Left renal pelvis (tissue), 4 donors: Measurements from ENCODE around the gene RSF1. TPM values are rescaled to one million over a fixed set of nuclear protein-coding genes. Genes with fewer than 3 reads are reported as not detected.
"Not testable (repeated sequence)": the region's sequence is repeated elsewhere in the genome, so short reads cannot be mapped to it uniquely, and the experiment has no call there.

ENCODE experiments used
- DNase-seq, 4 donors: peaks; one replicate each; pipeline ENCODE4 v3.0.0-alpha.2; 2013; ENCODE audit warnings: low read depth in 4 of 4, low spot score in 3 of 4
- polyA plus RNA-seq, 4 donors: library from polyadenylated mRNA; unstranded; fragments of 120-200 nt; gene quantifications; one replicate each; pipeline ENCODE4 v1.2.1, GENCODE V29; 2013; ENCODE audit not compliant: insufficient read length in 4 of 4

Gene RSF1
- polyA plus RNA-seq, 4 donors: 62.7 to 75.9 (median 65.5) TPM

DNA sequence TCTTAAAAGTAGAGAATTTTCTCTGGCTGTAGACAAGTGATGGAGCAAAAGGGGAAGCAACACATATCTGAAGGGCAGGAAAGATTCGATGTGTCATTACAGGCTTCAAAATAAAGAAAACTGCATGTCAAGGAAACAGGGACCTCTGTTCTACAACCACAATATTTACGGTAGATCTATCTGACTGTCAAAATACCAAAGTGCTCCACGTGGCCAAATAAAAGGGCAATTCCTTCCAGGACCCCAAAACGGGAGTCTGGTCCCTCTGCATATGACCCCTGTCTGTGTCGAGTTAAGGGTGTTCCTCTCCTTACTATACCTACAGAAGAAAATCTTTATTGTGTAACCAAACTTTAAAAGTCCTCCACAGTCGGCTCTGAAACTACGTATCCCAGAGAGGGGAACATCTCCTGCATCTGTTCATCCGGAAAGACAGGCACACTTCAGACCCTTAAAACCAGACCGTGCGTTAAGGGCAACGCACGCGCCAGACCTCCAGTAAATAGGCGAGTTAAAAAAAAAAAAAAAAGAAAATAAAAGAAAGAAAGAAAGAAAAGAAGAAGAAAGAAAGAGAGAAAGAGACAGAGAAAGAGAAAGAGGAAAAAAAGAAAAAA, 183.7 kb downstream of the RSF1 start:
- DNase-seq: no peak

DNA sequence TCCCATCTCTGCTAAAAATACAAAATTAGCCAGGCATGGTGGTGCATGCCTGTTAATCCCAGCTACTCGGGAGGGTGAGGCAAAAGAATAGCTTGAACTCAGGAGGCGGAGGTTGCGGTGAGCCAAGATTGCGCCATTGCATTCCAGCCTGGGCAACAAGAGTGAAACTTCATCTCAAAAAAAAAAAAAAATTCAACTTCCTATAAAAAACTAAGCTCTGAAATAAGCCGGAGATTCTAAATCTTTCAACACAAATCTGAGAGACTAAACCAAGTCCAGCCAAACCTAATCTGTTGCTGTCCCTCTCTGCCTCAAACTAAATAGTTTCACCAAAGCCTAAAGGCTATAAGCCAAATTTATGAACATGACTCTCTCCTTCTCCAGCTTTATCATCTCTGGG, 186.6 kb downstream of the RSF1 start:
- DNase-seq: not testable (repeated sequence)

DNA sequence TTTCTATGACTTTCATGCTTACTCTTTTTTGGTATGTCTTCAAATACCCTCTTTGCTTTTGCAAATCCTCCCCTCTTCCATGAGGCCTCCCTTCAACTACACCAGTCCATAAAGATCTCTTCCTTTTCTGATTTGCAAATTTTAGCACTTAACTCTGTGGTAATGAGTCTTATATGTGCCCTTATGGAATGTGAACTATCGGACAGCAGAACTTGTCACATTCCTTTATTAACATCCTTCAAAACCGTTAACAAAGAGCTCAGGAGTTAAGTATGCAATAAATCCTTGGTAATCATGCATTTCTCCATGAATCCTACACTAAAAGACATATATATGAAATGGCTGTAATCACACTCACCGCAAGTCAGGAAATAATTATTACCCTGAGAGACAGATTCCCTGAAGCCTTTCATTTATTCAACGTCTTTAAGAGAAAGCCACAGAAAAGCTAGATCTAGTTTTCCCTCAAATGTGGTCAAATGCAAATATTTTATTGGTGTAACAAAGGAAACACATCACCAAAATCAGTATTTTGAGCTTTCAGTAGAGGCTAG, 190.3 kb downstream of the RSF1 start:
- DNase-seq: no peak

DNA sequence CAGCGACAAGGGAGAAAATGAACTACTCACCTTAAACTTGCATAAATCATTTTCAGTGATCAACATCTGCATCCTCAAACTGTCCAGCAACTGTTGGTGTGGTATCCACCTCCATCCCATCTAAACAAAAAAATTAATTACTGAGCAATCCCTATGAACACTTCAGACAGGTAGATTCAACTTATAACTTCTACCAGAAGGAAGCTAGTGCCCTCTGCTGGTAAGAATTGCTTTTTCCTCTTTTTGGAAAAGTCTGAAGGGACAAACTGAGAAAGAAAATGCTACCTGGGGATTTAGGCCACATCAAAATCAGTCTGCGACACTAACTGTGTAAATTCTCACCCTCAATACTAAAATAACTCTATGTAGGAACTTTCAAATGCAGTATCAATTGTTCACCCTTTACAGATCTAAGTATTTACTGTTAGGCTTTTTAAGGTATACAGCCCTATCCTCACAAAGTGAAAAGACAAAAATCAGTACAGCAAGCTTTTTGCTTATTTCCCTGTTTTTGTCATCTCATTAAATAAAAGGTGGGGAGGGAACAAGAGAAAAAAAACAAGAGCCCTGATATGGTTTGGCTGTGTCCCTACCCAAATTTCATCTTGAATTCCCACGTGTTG, 200.8 kb downstream of the RSF1 start:
- DNase-seq: peak in 2 of 4 donors; percentile 27 to 31

DNA sequence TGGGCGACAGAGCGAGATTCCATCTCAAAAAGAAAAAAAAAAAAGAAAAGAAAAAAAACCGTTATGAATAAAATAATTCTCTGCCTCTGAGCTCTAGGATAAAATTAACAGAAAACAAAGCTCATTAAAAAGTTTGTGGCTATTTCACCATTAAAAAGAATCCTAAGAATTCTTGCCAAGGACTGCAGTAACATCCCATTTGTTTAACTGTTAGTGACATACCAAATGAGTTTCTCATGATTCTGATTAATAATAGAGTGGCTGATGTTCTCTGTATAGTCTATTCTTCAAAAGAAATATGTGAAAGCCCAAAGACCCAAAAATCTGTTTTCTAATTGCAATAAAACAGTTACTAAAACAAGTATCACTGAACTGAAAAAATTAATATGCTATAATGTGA, 202.6 kb downstream of the RSF1 start:
- DNase-seq: no peak

DNA sequence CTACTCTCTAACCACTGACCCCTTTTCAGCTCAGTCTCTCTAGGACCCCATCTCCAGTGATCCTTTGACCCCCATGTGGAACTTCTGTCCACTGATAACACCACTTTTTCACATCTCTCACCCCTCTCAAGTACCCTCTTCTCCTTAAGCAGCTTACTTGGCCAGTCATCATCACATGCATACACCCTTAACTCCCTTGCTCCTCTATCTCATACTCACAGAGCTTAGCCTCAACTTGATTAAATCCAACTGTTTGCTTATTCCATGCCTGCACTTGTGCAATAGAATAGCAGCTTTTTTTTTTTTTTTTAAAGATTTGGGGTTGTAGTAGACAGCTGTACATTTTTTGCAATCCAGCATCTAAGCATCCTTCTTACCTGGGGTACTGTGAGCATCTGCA, 208.6 kb downstream of the RSF1 start:
- DNase-seq: no peak

Other genes starting within 250 kb of the RSF1 start
- 1 to 10 TPM; 2.6 to 5.8 (median 3.3) TPM for gene AQP11, start 230.8 kb downstream of the RSF1 start, polyA plus RNA-seq
- 100 to 1,000 TPM; 179 to 221 (median 195) TPM for gene CLNS1A, start 182.9 kb downstream of the RSF1 start, polyA plus RNA-seq
- 10 to 100 TPM; 46.1 to 53.1 (median 48.2) TPM for gene AAMDC, start 422 bp upstream of the RSF1 start, polyA plus RNA-seq
- gene INTS4, start 173.9 kb upstream of the RSF1 start, polyA plus RNA-seq: 10 to 100 TPM; 30.5 to 52.4 (median 42.9) TPM
- gene KCTD14, start 202.6 kb upstream of the RSF1 start, polyA plus RNA-seq: 10 to 100 TPM in 3 of 4 donors, 1 to 10 TPM in 1; 4.8 to 14.3 (median 13.4) TPM
- under 1 TPM; 0.15 to 0.38 (median 0.22) TPM for gene THRSP, start 243.1 kb upstream of the RSF1 start, polyA plus RNA-seq